AG04449 (cell line): ENCODE results near the gene UBL4A.
A peak's percentile ranks its signal among the peaks of the same experiment; 100 is the strongest.

ENCODE experiments used
- CTCF ChIA-PET: fragments of 350-600 bp; formaldehyde crosslinking; extraction: SDS; loops from one replicate; lab custom pipeline; 2021; ENCODE audit warnings: antibody characterized with exemption; lab: Yijun Ruan, JAX
- POLR2A ChIA-PET: fragments of 400-600, 350-600 bp; formaldehyde crosslinking; extraction: SDS; loops from one replicate; lab custom pipeline; 2020; ENCODE audit warnings: antibody characterized with exemption, inconsistent platforms; lab: Yijun Ruan, JAX
- DNase-seq: peaks from one replicate; pipeline ENCODE4 v3.0.0-alpha.2; 2010; ENCODE audit warnings: low read depth, low spot score
- H3K4me3 ChIP-seq: 2 replicates; pipeline ENCODE4 v1.5.1; 2011; ENCODE audit warnings: low read depth, mild to moderate bottlenecking, control low read depth, low read length
- CTCF ChIP-seq: IDR thresholded peaks from one replicate; pipeline ENCODE4 v1.5.1; 2011; ENCODE audit warnings: mild to moderate bottlenecking, moderate library complexity, low read length, control low read depth, inconsistent platforms; ENCODE audit not compliant: insufficient read depth; ENCODE audit errors: missing control alignments

UBL4A gene

GRCh38 chrX:154490414-154491083 is 4.1 kb upstream of the UBL4A start, which contains the start of gene SLC10A3:
Gene SLC10A3, minus strand, starts transcription at chrX:154490629. Its CDS starts 1,689 bp downstream, at chrX:154488940.
- H3K4me3 ChIP-seq = peak within 1 kb of the TSS; percentile 68
- CTCF ChIA-PET = interaction anchor here (1.4 to 1.5 kb wide), 2 partner anchors 37 to 45 kb away, joined by 3 to 5 read pairs; no protein-coding TSS in a partner anchor
- POLR2A ChIA-PET = interaction anchor here (0.6 to 1.3 kb wide), 11 partner anchors 9 to 93 kb away, joined by 3 to 7 read pairs (median 4); partner anchors contain the start of genes FAM3A and RPL10
- DNase-seq = no peak
- TF ChIP-seq CTCF = no peak

- no peak for DNase-seq
- H3K4me3 ChIP-seq = peak overlapping the region; percentile 61
- ChIA-PET POLR2A (interaction anchor here (0.7 to 1.3 kb wide), 8 partner anchors 12 to 92 kb away, joined by 3 to 7 read pairs (median 4); partner anchors contain the start of genes FAM3A and RPL10), CTCF (interaction anchor here (1.4 to 1.5 kb wide), 2 partner anchors 37 to 45 kb away, joined by 3 to 5 read pairs; no protein-coding TSS in a partner anchor)
- no peak for TF ChIP-seq CTCF
Observed at GRCh38 chrX:154490021-154490413, 3.6 kb upstream of the UBL4A start.

- peak overlapping the region; percentile 61 for H3K4me3 ChIP-seq
Observed at GRCh38 chrX:154489182-154489581, 2.8 kb upstream of the UBL4A start.

GRCh38 chrX:154488336-154489075 is 2.1 kb upstream of the UBL4A start:
- no peak for DNase-seq
- ChIA-PET POLR2A (no interaction called here), CTCF (interaction anchor here (1.0 to 1.5 kb wide), 2 partner anchors 38 to 53 kb away, joined by 3 read pairs; no protein-coding TSS in a partner anchor)
- no peak for TF ChIP-seq CTCF
- H3K4me3 ChIP-seq = no peak overlapping the region

More at GRCh38 chrX:154489182-154489581, 2.8 kb upstream of the UBL4A start:
- no peak for TF ChIP-seq CTCF
- DNase-seq = no peak
- ChIA-PET CTCF (interaction anchor here (1.4 kb wide), 1 partner anchor 46 kb away, joined by 3 read pairs; no protein-coding TSS in a partner anchor), POLR2A (no interaction called here)

GRCh38 chrX:154487518-154488290 is 1.3 kb upstream of the UBL4A start:
- no peak overlapping the region for H3K4me3 ChIP-seq
- no peak for TF ChIP-seq CTCF
- no peak for DNase-seq
- POLR2A ChIA-PET = interaction anchor here (0.9 kb wide), 1 partner anchor 9 kb away, joined by 3 read pairs; the partner anchor contains the start of gene LAGE3
- CTCF ChIA-PET = interaction anchor here (1.0 to 2.5 kb wide), 3 partner anchors 11 to 54 kb away, joined by 3 to 9 read pairs (median 3); no protein-coding TSS in a partner anchor
